Measurements from ENCODE around the gene ICAM2.

ICAM2 gene

GRCh38 chr17:64020056-64020766, at the start of gene ICAM2:
Gene ICAM2, minus strand, starts transcription at chr17:64020633. Its CDS starts 13,942 bp downstream, at chr17:64006691.
- H3K4me3 ChIP-seq (ENCODE audit: low read depth, low read length): peak within 1 kb of the TSS; percentile 52
- peak; percentile 17; the same call in 1 of the 2 replicates for TF ChIP-seq CTCF (IDR thresholded peaks at IDR 0.05; ENCODE audit: borderline replicate concordance, insufficient read depth, low read depth, low read length)

GRCh38 chr17:64070213-64070612, 49.8 kb upstream of the ICAM2 start:
- no peak for TF ChIP-seq CTCF (IDR thresholded peaks at IDR 0.05; ENCODE audit: borderline replicate concordance, insufficient read depth, low read depth, low read length)
- no peak overlapping the region for H3K4me3 ChIP-seq (ENCODE audit: low read depth, low read length)

GRCh38 chr17:64069143-64069542, 48.7 kb upstream of the ICAM2 start:
- H3K4me3 ChIP-seq (ENCODE audit: low read depth, low read length): no peak overlapping the region

GRCh38 chr17:64067657-64068056, 47.2 kb upstream of the ICAM2 start:
- no peak for TF ChIP-seq CTCF (IDR thresholded peaks at IDR 0.05; ENCODE audit: borderline replicate concordance, insufficient read depth, low read depth, low read length)
- H3K4me3 ChIP-seq (ENCODE audit: low read depth, low read length): no peak overlapping the region

More at GRCh38 chr17:64069143-64069542, 48.7 kb upstream of the ICAM2 start:
- TF ChIP-seq CTCF (IDR thresholded peaks at IDR 0.05; ENCODE audit: borderline replicate concordance, insufficient read depth, low read depth, low read length): no peak

GRCh38 chr17:64066716-64067115, 46.3 kb upstream of the ICAM2 start:
- TF ChIP-seq CTCF (IDR thresholded peaks at IDR 0.05; ENCODE audit: borderline replicate concordance, insufficient read depth, low read depth, low read length): no peak
- no peak overlapping the region for H3K4me3 ChIP-seq (ENCODE audit: low read depth, low read length)

GRCh38 chr17:64065161-64065560, 44.7 kb upstream of the ICAM2 start:
- TF ChIP-seq CTCF (IDR thresholded peaks at IDR 0.05; ENCODE audit: borderline replicate concordance, insufficient read depth, low read depth, low read length): no peak
- no peak overlapping the region for H3K4me3 ChIP-seq (ENCODE audit: low read depth, low read length)

GRCh38 chr17:64064331-64064730, 43.9 kb upstream of the ICAM2 start:
- H3K4me3 ChIP-seq (ENCODE audit: low read depth, low read length): no peak overlapping the region
- no peak for TF ChIP-seq CTCF (IDR thresholded peaks at IDR 0.05; ENCODE audit: borderline replicate concordance, insufficient read depth, low read depth, low read length)

Measured in GM12875 (cell line).